HG03342 (cell line): ENCODE measurements around the gene UMOD.

Experiments
- ATAC-seq: cut with Tn5 transposase; IDR thresholded peaks from one replicate; pipeline ENCODE4 v1.9.1; 2021; ENCODE audit warnings: mild to moderate bottlenecking, moderate library complexity; ENCODE audit not compliant: unreplicated experiment

The UMOD gene

GRCh38 chr16:20352615-20353014 is at the start of gene UMOD:
UMOD (minus strand) TSS chr16:20352715; CDS start chr16:20350737, 1,978 bp downstream.
- no peak for ATAC-seq

GRCh38 chr16:20401475-20402016 is 49.0 kb upstream of the UMOD start:
- ATAC-seq, result no peak

DNA sequence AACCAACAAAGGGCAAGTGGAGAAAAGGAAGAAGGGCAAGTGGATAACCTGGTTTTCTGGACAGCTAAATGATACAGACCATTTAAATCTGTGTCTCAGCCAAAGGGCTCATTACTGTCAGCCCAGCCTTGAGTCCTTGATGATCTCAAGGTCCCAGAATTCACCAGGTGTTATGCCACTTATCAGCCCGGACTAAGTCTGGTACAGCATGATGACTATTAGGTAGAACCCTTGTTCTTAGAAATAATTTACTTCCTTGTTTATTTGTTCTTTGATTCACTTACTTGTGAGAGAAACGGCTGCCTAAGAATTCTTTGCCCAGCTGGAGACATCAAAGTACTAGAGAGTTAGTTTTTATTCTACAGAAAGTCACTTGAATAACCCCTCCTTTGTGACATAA is 48.6 kb upstream of the UMOD start:
- no peak for ATAC-seq

DNA sequence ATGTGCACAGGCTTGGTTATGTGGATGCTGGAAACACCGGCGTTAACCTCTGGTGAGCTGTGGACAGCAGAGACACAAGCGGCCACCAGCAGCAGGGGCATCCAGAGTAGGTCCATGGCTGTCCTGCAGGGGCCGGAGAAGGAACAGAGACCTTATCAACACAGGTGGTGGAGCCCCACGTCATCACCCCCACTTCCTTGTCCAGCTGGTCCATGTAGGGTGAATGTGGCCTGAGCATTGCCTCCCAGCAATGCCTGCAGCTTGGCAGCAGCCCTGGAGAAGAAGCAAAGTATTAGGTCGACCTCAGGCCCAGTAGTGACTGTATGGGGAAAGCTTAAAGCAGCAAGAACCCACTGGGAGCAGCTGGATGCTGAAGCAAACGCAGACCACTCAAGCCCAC is 46.7 kb upstream of the UMOD start:
- no peak for ATAC-seq

DNA sequence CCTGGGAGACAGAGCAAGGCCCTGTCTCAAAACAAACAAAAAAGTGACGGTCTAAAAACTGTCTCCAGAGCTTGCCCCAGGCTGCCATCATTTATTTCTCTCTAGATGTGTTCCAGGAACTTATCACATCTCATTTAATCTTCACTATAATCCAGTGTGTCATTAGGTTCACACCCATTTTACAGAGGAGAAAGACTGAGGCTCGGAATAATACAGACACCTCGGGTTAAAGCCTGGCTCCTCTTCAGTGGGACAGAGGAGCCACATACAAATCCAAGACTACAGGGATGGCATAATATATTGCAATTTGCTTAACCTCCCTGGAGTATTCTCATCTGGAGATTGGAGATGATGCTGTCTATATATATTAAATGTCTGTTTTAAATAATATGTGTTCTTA is 46.1 kb upstream of the UMOD start:
- no peak for ATAC-seq

GRCh38 chr16:20397468-20398074 is 45.1 kb upstream of the UMOD start:
- ATAC-seq, result no peak

DNA sequence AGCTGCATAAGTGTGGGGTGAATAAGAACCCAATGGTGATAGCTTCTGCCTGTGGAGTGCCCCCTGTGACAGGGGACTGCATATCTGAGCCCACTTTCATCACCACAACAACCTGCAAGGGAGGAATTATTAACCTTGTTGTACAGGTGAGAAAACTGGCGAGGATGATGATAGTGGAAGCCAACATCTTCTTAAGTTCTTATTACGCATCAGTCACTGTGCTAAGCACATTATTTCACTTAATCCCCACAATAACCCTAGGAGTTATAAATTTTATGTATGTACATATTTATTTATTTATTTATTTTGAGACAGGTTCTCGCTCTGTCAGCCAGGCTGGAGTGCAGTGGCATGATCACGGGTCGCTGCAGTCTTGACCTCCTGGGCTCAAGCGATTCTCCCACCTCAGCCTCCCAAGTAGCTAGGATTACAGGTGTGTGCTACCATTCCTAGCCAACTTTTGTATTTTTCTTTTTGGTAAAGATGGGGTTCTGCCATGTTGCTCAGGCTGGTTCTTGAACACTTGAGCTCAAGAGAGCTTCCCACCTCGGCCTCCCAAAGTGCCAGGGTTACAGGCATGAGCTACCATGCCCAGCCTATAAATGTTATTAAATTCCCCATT is 44.4 kb upstream of the UMOD start:
- no peak for ATAC-seq

DNA sequence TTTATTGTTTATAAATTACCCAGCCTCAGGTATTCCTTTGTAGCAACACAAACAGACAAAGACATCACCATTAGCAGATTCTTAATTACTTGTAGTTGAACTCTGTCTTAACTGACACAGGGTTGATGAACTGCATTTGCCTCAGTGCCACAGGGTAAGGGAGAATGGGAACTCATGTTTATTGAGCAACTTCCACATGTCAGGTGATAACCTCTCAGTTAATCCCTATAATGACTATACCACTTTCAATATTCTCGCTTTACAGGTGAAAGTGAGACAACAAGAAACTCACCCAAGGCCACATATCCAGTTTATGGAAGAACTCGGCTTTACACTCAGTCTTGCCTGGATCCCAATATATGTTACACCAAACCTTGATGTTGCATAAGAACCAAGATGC is 43.4 kb upstream of the UMOD start:
- ATAC-seq, result no peak

- ATAC-seq, result no peak
These were observed 41.5 kb upstream of the UMOD start for GRCh38 chr16:20393801-20394577.

- no peak for ATAC-seq
These were observed 38.5 kb upstream of the UMOD start for GRCh38 chr16:20391045-20391444.

DNA sequence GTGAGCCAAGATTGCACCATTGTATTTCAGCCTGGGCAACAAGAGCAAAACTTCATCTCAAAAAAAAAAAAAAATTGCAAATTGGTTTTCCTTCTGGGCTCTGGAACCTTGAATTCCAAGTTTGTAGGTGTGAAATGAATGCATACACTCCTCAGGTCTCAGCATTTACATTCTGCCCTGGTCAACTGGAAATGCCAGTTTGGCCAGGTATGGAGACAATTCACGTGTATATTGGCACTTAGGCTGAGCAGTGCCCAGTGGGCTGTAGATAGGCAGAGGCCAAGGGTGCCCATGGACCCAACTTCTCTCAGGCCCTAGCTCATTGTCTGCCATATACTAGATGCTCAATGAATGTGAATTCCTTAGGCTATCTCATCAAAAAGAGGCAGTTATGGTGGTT is 36.3 kb upstream of the UMOD start:
- no peak for ATAC-seq

- ATAC-seq, result no peak
These were observed 35.5 kb upstream of the UMOD start for GRCh38 chr16:20387978-20388377.

DNA sequence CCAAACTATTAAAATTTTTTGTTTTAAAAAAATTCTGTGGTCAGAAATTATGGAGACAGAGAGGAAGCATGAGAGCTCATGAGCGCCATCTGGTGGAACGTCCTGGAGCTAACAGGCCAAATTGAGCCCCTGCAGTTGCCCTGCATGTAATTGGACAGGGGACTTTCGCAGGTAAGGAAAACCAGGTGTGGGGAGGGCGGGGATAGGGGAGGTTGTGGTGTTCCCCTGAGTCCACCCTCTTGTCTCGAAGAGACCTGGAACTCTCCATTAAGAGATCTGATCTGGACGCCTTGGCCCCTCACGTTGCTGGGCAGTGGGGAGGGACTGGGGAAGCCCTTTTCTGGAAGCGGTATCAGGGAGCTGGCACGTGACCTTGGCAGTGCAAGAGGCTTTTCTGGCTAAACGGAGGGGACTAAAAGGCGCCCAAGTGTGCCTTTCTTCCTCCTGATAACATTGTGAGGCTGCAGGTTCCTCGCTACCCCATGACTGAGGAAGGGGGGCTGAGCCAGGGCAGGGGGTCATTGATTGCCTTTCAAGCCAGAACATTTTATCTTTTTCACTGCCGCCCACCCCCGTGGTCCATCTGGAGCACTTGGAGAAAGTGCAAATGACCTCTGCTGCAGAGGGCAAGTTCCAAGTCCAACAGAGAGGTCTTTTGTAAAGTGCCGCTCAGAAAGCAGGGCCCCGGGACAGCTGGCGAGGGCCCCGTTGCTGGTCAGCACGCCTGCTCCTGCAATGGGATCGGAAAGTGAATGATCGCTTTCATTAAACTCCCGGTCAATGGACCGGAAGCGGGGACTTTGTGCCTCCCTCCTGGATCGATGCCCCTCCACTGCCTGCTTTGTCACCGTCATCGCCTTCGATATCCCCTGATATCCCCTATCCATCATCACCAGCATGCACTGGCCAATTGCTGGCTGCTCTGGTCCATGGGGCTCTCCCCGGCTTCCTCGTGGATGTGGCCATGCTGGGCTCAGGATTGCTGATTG is 33.6 kb upstream of the UMOD start:
- ATAC-seq, result no peak

- ATAC-seq, result no peak
These were observed 30.9 kb upstream of the UMOD start for GRCh38 chr16:20383106-20384029.

GRCh38 chr16:20382202-20382948 is 29.9 kb upstream of the UMOD start:
- ATAC-seq, result no peak

- no peak for ATAC-seq
These were observed 28.3 kb upstream of the UMOD start for GRCh38 chr16:20380782-20381181.

DNA sequence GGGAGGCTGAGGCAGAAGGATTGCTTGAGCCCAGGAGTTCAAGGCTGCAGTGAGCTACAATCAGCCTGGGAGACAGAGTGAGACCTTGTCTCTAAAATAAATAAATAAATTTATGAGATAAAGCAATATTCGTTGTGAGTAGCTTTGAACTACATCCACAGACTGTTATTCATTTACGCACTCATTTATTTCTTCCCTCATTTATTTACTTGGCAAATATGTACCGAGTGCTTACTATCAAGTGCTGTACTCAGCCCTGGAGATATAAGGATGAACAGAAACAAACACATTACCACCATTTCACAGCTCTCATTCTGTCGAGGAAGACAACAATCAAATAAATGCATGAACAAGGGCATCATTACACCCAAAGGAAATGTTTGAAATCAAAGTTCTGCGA is 24.7 kb upstream of the UMOD start:
- no peak for ATAC-seq

DNA sequence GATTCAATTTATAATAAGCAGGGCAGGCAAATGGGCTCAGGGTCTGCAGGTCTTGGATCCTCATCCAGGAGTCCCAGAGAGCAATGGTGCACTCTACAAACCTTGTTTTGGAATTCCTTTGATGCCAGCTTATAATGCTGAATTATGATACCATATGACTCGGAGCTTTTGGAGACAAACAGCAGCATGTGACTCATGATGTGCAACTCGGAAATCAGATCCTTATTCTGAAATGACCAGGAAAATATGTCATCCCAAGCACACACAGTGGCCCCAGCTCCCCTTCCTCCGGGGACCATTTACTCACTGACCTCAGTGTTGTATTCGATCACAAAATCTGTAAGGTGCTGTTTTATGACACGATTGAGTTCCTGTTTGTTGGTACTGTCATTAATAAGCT is 20.2 kb upstream of the UMOD start:
- ATAC-seq, result no peak

GRCh38 chr16:20369452-20370054 is 17.0 kb upstream of the UMOD start:
- ATAC-seq, result no peak
